Loucy (cell line): ENCODE data around the gene MSMB.

Source experiments
- H2AFZ ChIP-seq: fragments of 200-600 bp; sonication (generic); 2 replicates; pipeline ENCODE4 v1.6.0; 2016; ENCODE audit warnings: antibody characterized with exemption, mild to moderate bottlenecking, low read length, moderate library complexity
- H3F3A ChIP-seq: fragments of 200-600 bp; 2 replicates; pipeline ENCODE4 v1.6.0; 2016; ENCODE audit warnings: antibody characterized with exemption, low read depth, mild to moderate bottlenecking
- H3K27me3 ChIP-seq: fragments of 200-600 bp; sonication (generic); 2 replicates; pipeline ENCODE4 v1.6.1; 2014; ENCODE audit warnings: low read length, mild to moderate bottlenecking; ENCODE audit not compliant: insufficient read depth, poor library complexity, severe bottlenecking
- H3K36me3 ChIP-seq: fragments of 200-600 bp; sonication (generic); 2 replicates; pipeline ENCODE4 v1.6.1; 2016; ENCODE audit warnings: low read length; ENCODE audit not compliant: insufficient read depth
- H3K4me1 ChIP-seq: fragments of 200-600 bp; sonication (generic); 2 replicates; pipeline ENCODE4 v1.5.1; 2014; ENCODE audit warnings: low read length, mild to moderate bottlenecking; ENCODE audit not compliant: insufficient read depth, poor library complexity, severe bottlenecking
- H3K4me2 ChIP-seq: fragments of 200-600 bp; sonication (generic); 2 replicates; pipeline ENCODE4 v1.6.0; 2014; ENCODE audit warnings: antibody characterized with exemption, low read length, low read depth, mild to moderate bottlenecking; ENCODE audit not compliant: poor library complexity, severe bottlenecking
- H3K4me3 ChIP-seq: fragments of 200-600 bp; sonication (generic); 2 replicates; pipeline ENCODE4 v1.5.1; 2014; ENCODE audit warnings: low read length, mild to moderate bottlenecking, mixed read lengths; ENCODE audit not compliant: poor library complexity, severe bottlenecking
- H3K79me2 ChIP-seq: fragments of 200-600 bp; sonication (generic); 2 replicates; pipeline ENCODE4 v1.6.1; 2014; ENCODE audit warnings: low read length; ENCODE audit not compliant: insufficient read depth
- H3K9ac ChIP-seq: fragments of 200-600 bp; sonication (generic); 2 replicates; pipeline ENCODE4 v1.6.0; 2014; ENCODE audit warnings: mild to moderate bottlenecking, low read depth, low read length, moderate library complexity; ENCODE audit not compliant: poor library complexity, severe bottlenecking
- H3K9me2 ChIP-seq: fragments of 200-600 bp; sonication (generic); replicated peaks from 2 replicates; pipeline ENCODE4 v1.6.1; 2016; ENCODE audit warnings: low read depth, low read length, mixed read lengths
- H3K9me3 ChIP-seq: fragments of 200-600 bp; sonication (generic); 2 replicates; pipeline ENCODE4 v1.6.1; 2014; ENCODE audit warnings: mild to moderate bottlenecking, antibody characterized with exemption, low read length, low read depth; ENCODE audit not compliant: insufficient read depth
- H4K20me1 ChIP-seq: fragments of 200-600 bp; sonication (generic); 2 replicates; pipeline ENCODE4 v1.6.0; 2014; ENCODE audit warnings: antibody characterized with exemption, low read length, mild to moderate bottlenecking; ENCODE audit not compliant: insufficient read depth, poor library complexity, severe bottlenecking
- CTCF ChIP-seq: fragments of 200-600 bp; sonication (generic); conservative IDR thresholded peaks from 2 replicates; pipeline ENCODE4 v1.5.1; 2014; ENCODE audit warnings: mild to moderate bottlenecking, antibody characterized with exemption, low read length
- EZH2phosphoT487 ChIP-seq: fragments of 200-600 bp; IDR thresholded peaks from 2 replicates; pipeline ENCODE4 v1.6.1; 2018; ENCODE audit warnings: antibody characterized with exemption, mild to moderate bottlenecking, moderate library complexity, borderline replicate concordance

Gene MSMB

GRCh38 chr10:46040004-46040403 is 6.1 kb downstream of the MSMB start:
- H3K4me3 ChIP-seq: no peak overlapping the region
- H3K27me3 ChIP-seq: no peaks in the 10 kb centered on the region
- no peak overlapping the region for H2AFZ ChIP-seq
- no peak overlapping the region for H3K9ac ChIP-seq
- H4K20me1 ChIP-seq: no peaks in the 10 kb centered on the region
- H3F3A ChIP-seq: no peaks in the 10 kb centered on the region
- H3K79me2 ChIP-seq: no peaks in the 10 kb centered on the region
- no peaks in the 10 kb centered on the region for H3K36me3 ChIP-seq
- no peaks in the 10 kb centered on the region for H3K9me3 ChIP-seq
- H3K9me2 ChIP-seq: no peaks in the 10 kb centered on the region
- TF ChIP-seq EZH2phosphoT487: no peak
- TF ChIP-seq CTCF: no peak
- no peaks in the 10 kb centered on the region for H3K4me1 ChIP-seq
- no peak overlapping the region for H3K4me2 ChIP-seq

- no peaks in the 10 kb centered on the region for H3K9me3 ChIP-seq
- peaks cover 7% of the 10 kb centered on the region for H3K4me1 ChIP-seq
- TF ChIP-seq CTCF: no peak
- TF ChIP-seq EZH2phosphoT487: no peak
- H3K9ac ChIP-seq: no peak overlapping the region
- H3K27me3 ChIP-seq: no peaks in the 10 kb centered on the region
- no peak overlapping the region for H2AFZ ChIP-seq
- no peak overlapping the region for H3K4me2 ChIP-seq
- no peak overlapping the region for H3K4me3 ChIP-seq
- no peaks in the 10 kb centered on the region for H3K79me2 ChIP-seq
- no peaks in the 10 kb centered on the region for H3F3A ChIP-seq
- H4K20me1 ChIP-seq: no peaks in the 10 kb centered on the region
- no peaks in the 10 kb centered on the region for H3K36me3 ChIP-seq
- no peaks in the 10 kb centered on the region for H3K9me2 ChIP-seq
These were observed 8.8 kb downstream of the MSMB start for GRCh38 chr10:46037107-46037825.

GRCh38 chr10:46035923-46036849 is 9.9 kb downstream of the MSMB start:
- Histone ChIP-seq H2AFZ (no peak overlapping the region), H3K9ac (no peak overlapping the region), H3K9me2 (no peaks in the 10 kb centered on the region), H3K79me2 (no peaks in the 10 kb centered on the region), H3K9me3 (no peaks in the 10 kb centered on the region), H3K4me1 (peaks cover 7% of the 10 kb centered on the region), H3K4me3 (no peak overlapping the region), H3F3A (no peaks in the 10 kb centered on the region), H4K20me1 (no peaks in the 10 kb centered on the region), H3K27me3 (no peaks in the 10 kb centered on the region), H3K36me3 (no peaks in the 10 kb centered on the region), H3K4me2 (no peak overlapping the region)
- no peak for TF ChIP-seq EZH2phosphoT487
- peak; percentile 46 for TF ChIP-seq CTCF
